HepG2 (cell line): ENCODE data around the gene IFNLR1. TPM values are rescaled to one million over a fixed set of nuclear protein-coding genes. Genes with fewer than 3 reads are reported as not detected.

Experiments used
- ATAC-seq: fragments of 200-7000 bp; cut with Tn5 transposase; 3 replicates; pipeline ENCODE4 v1.9.1; 2020; ENCODE audit warnings: mild to moderate bottlenecking, moderate library complexity
- BruUV-seq: library from RNA; stranded (reverse); fragments of 400-500 nt; replicated peaks from 2 replicates; lab custom pipeline; 2021; lab: Mats Ljungman, UMichigan
- CTCF ChIA-PET: fragments of 300-600 bp; formaldehyde crosslinking; extraction: SDS; loops from one replicate; lab custom pipeline; 2021; ENCODE audit warnings: low total read pairs, inconsistent platforms, low intra/inter-chr PET ratio; lab: Yijun Ruan, JAX
- POLR2A ChIA-PET: fragments of 350-600 bp; sonication (Branson Sonifier 250); formaldehyde crosslinking; loops from one replicate; lab custom pipeline; 2020; ENCODE audit warnings: antibody characterized with exemption, inconsistent platforms; lab: Yijun Ruan, JAX
- DNase-seq: peaks from one replicate; pipeline ENCODE4 v3.0.0-alpha.2; 2015; ENCODE audit warnings: low spot score
- FAIRE-seq: peaks from 3 replicates; lab custom pipeline; 2011; peaks lifted over from hg19 to GRCh38; lab: Jason Lieb, UNC
- H2AFZ ChIP-seq: one replicate; pipeline ENCODE4 v1.6.1; 2011; ENCODE audit warnings: low read length, inconsistent platforms
- H3K27ac ChIP-seq: fragments of 300-600 bp; 3 replicates; pipeline ENCODE4 v1.8.0; 2011; ENCODE audit warnings: mixed run types, mild to moderate bottlenecking, mixed read lengths, low read length, inconsistent platforms; ENCODE audit not compliant: insufficient read depth; ENCODE audit errors: extremely low read length
- H3K27me3 ChIP-seq, 2 experiments: fragments of 200-600 bp in 1 of 2; 2 replicates in 1 of 2; 3 replicates in 1 of 2; pipeline versions ENCODE4 v1.6.0 to v1.8.0; 2011; ENCODE audit warnings: low read length in 2 of 2, mild to moderate bottlenecking in 2 of 2, moderate library complexity in 2 of 2, inconsistent platforms in 1 of 2; ENCODE audit not compliant: insufficient read depth in 2 of 2, control insufficient read depth in 1 of 2
- H3K36me3 ChIP-seq, 2 experiments: fragments of 200-600 bp in 1 of 2; replicated peaks in 1 of 2; 2 replicates in 1 of 2; 3 replicates in 1 of 2; pipeline versions ENCODE4 v1.5.1 to v1.8.0; 2011; ENCODE audit warnings: low read length in 2 of 2, inconsistent platforms in 1 of 2; ENCODE audit not compliant: insufficient read depth in 2 of 2, control insufficient read depth in 1 of 2
- H3K4me1 ChIP-seq: 2 replicates; pipeline ENCODE4 v1.5.1; 2012; ENCODE audit warnings: low read length, inconsistent platforms; ENCODE audit not compliant: insufficient read depth
- H3K4me2 ChIP-seq: 2 replicates; pipeline ENCODE4 v1.6.0; 2011; ENCODE audit warnings: low read depth, low read length, inconsistent platforms
- H3K4me3 ChIP-seq, 3 experiments: fragments of 200-600 bp in 1 of 3; sonication (generic), shearing (Covaris generic) in 1 of 3; replicated peaks in 1 of 3; 2 replicates each; pipeline ENCODE4 v1.5.1; 2011 to 2016; ENCODE audit warnings: low read length in 3 of 3, inconsistent platforms in 2 of 3, low read depth in 2 of 3, mild to moderate bottlenecking in 2 of 3, control low read depth in 1 of 3, mixed read lengths in 1 of 3; ENCODE audit not compliant: insufficient read depth in 1 of 3
- H3K79me2 ChIP-seq: one replicate; pipeline ENCODE4 v1.6.1; 2011; ENCODE audit warnings: low read length, inconsistent platforms; ENCODE audit not compliant: insufficient read depth
- H3K9ac ChIP-seq: 2 replicates; pipeline ENCODE4 v1.6.0; 2011; ENCODE audit warnings: mild to moderate bottlenecking, low read depth, low read length, inconsistent platforms; ENCODE audit not compliant: insufficient read depth
- H3K9me3 ChIP-seq: 2 replicates; pipeline ENCODE4 v1.5.1; 2012; ENCODE audit warnings: mild to moderate bottlenecking, low read length
- H4K20me1 ChIP-seq: 2 replicates; pipeline ENCODE4 v1.6.0; 2011; ENCODE audit warnings: inconsistent platforms, mild to moderate bottlenecking, low read length, moderate library complexity; ENCODE audit not compliant: insufficient read depth
- ATRX ChIP-seq: sonication (generic); formaldehyde crosslinking; IDR thresholded peaks from 2 replicates; pipeline ENCODE4 v1.4.0; 2020; ENCODE audit warnings: missing genetic modification reagents, borderline replicate concordance
- JUNB ChIP-seq: sonication (generic); formaldehyde crosslinking; IDR thresholded peaks from 2 replicates; pipeline ENCODE4 v1.8.0; 2022; ENCODE audit warnings: missing genetic modification reagents, mild to moderate bottlenecking, borderline replicate concordance
- MAFF ChIP-seq: IDR thresholded peaks from 2 replicates; pipeline ENCODE4 v1.6.1; 2011; ENCODE audit warnings: low read depth, low read length, improper control_type of control experiment
- RFXAP ChIP-seq: sonication (generic); formaldehyde crosslinking; IDR thresholded peaks from 2 replicates; pipeline ENCODE4 v1.4.0; 2020; ENCODE audit warnings: missing genetic modification reagents, borderline replicate concordance
- SETDB1 ChIP-seq: sonication (generic); formaldehyde crosslinking; IDR thresholded peaks from 2 replicates; pipeline ENCODE4 v1.5.1; 2020; ENCODE audit warnings: missing genetic modification reagents, mild to moderate bottlenecking, borderline replicate concordance
- ZFP62 ChIP-seq: sonication (generic); formaldehyde crosslinking; IDR thresholded peaks from 2 replicates; pipeline ENCODE4 v1.4.0; 2020; ENCODE audit warnings: missing genetic modification reagents
- ZNF33B ChIP-seq: sonication (generic); formaldehyde crosslinking; IDR thresholded peaks from 2 replicates; pipeline ENCODE4 v1.5.1; 2020; ENCODE audit warnings: mild to moderate bottlenecking, missing genetic modification reagents
- ZNF350 ChIP-seq: sonication (generic); formaldehyde crosslinking; IDR thresholded peaks from 2 replicates; pipeline ENCODE4 v1.4.0; 2020; ENCODE audit warnings: mild to moderate bottlenecking, low read depth, missing genetic modification reagents, borderline replicate concordance
- ZNF367 ChIP-seq: sonication (generic); formaldehyde crosslinking; IDR thresholded peaks from 2 replicates; pipeline ENCODE4 v1.4.0; 2020; ENCODE audit warnings: missing genetic modification reagents, borderline replicate concordance
- ZNF572 ChIP-seq: sonication (generic); formaldehyde crosslinking; IDR thresholded peaks from 2 replicates; pipeline ENCODE4 v1.5.1; 2020; ENCODE audit warnings: mild to moderate bottlenecking, missing genetic modification reagents
- ZNF614 ChIP-seq: IDR thresholded peaks from 2 replicates; pipeline ENCODE4 v1.6.1; 2018; ENCODE audit warnings: missing biosample characterization, missing genetic modification reagents, inconsistent platforms, borderline replicate concordance
- WGBS: methylation state at CpG from one replicate; pipeline ENCODE4 v1.1.6; 2017; ENCODE audit warnings: low lambda C conversion rate; 5-methylcytosine and 5-hydroxymethylcytosine counted together
- in situ Hi-C: cut with HindIII; loops from 2 replicates; pipeline ENCODE4 v1.10.0; 2017; ENCODE audit warnings: low pct_unique_long_range_greater_than_20kb; ENCODE audit not compliant: extremely low pct_ligation_motif_present
- intact Hi-C: fragments of 100-400 bp; cut with micrococcal nuclease; formaldehyde crosslinking; loops from one replicate; pipeline ENCODE4 v1.10.0; 2022; ENCODE audit not compliant: unreplicated experiment
- polyA plus RNA-seq, 8 experiments: library from polyadenylated mRNA; depleted of rRNA in 3 of 8; stranded (reverse) in 7 of 8; unstranded in 1 of 8; fragments of >200 nt; fragmentation: Illumina TruSeq in 4 of 8; extraction: Trizol in 4 of 8; gene quantifications; 2 replicates each; pipeline versions ENCODE4 v1.2.1 to v1.2.3, GENCODE V29; 2011 to 2016; ENCODE audit warnings: low read depth in 4 of 8, missing spikeins in 1 of 8, mixed read lengths in 1 of 8; ENCODE audit not compliant: insufficient read depth in 1 of 8
- total RNA-seq, 5 experiments: library from RNA; depleted of rRNA; stranded (reverse); fragments of >200 nt; fragmentation: Illumina TruSeq; extraction: Trizol; gene quantifications; 2 replicates each; pipeline ENCODE4 v1.2.3, GENCODE V29; 2016; ENCODE audit warnings: low read depth in 1 of 5
- TF ChIP-seq, protein P1 (sequence below): sonication (generic); formaldehyde crosslinking; IDR thresholded peaks from 2 replicates; pipeline ENCODE4 v1.8.1; 2023; ENCODE audit warnings: mild to moderate bottlenecking, missing genetic modification reagents
- TF ChIP-seq, protein P2 (sequence below): sonication (generic); formaldehyde crosslinking; IDR thresholded peaks from 2 replicates; pipeline ENCODE4 v1.9.0; 2021; ENCODE audit warnings: missing genetic modification reagents, mild to moderate bottlenecking, borderline replicate concordance
- TF ChIP-seq, protein P3 (sequence below): IDR thresholded peaks from 2 replicates; pipeline ENCODE4 v1.6.1; 2016; ENCODE audit warnings: low read depth, control low read depth
- TF ChIP-seq, protein P4 (sequence below): fragments of 450-650 bp; IDR thresholded peaks from 2 replicates; pipeline ENCODE4 v1.6.1; 2016
- TF ChIP-seq, protein P5 (sequence below): sonication (generic); formaldehyde crosslinking; IDR thresholded peaks from 2 replicates; pipeline ENCODE4 v1.4.0; 2020; ENCODE audit warnings: low read depth, mild to moderate bottlenecking, missing genetic modification reagents
- TF ChIP-seq, protein P6 (sequence below): sonication (generic); formaldehyde crosslinking; IDR thresholded peaks from 2 replicates; pipeline ENCODE4 v1.4.0; 2020; ENCODE audit warnings: missing genetic modification reagents; ENCODE audit errors: not compliant biosample characterization

Gene IFNLR1
- total and polyA plus RNA-seq, 2 of the 13 experiments (the other 11 are each of a cell fraction or from before 2014, with no cell fraction given): 3.8 to 8.5 TPM

DNA sequence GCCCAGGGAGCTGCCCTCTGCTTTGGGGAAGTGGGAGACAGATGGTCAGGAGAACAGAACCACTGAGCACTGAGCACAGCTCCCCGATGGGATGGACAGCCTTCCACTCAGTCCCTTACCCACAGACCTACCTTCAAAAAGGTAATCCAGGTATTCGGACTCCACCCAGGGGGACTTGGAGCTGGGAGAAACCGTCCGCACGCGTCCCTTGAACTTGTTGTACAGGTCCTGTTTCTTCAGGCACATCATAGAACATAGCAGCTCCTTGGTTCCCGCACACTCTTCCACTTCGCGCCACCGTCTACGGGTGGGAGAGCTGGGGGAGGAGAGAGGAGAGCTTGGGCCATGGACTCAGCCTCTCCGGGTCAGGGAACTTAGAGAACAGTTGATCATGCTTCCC lies 17.8 kb downstream of the IFNLR1 start:
- no peak overlapping the region for H3K4me3 ChIP-seq
- POLR2A ChIA-PET: no interaction called here
- no peak for TF ChIP-seq MAFF
- TF ChIP-seq ZNF572 (CRISPR knock-in tag): no peak
- TF ChIP-seq, protein P1, sequence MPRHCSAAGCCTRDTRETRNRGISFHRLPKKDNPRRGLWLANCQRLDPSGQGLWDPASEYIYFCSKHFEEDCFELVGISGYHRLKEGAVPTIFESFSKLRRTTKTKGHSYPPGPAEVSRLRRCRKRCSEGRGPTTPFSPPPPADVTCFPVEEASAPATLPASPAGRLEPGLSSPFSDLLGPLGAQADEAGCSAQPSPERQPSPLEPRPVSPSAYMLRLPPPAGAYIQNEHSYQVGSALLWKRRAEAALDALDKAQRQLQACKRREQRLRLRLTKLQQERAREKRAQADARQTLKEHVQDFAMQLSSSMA (CRISPR knock-in tag): no peak
- no peak for TF ChIP-seq RFXAP (CRISPR knock-in tag)
- no peak for TF ChIP-seq SETDB1 (CRISPR knock-in tag)
- no peak for TF ChIP-seq ZNF33B
- no peak for TF ChIP-seq ZNF614
- no peak for TF ChIP-seq ZNF350
- TF ChIP-seq, protein P2, sequence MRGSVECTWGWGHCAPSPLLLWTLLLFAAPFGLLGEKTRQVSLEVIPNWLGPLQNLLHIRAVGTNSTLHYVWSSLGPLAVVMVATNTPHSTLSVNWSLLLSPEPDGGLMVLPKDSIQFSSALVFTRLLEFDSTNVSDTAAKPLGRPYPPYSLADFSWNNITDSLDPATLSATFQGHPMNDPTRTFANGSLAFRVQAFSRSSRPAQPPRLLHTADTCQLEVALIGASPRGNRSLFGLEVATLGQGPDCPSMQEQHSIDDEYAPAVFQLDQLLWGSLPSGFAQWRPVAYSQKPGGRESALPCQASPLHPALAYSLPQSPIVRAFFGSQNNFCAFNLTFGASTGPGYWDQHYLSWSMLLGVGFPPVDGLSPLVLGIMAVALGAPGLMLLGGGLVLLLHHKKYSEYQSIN (CRISPR knock-in tag): no peak
- no peak for TF ChIP-seq ATRX (CRISPR knock-in tag)
- TF ChIP-seq ZFP62 (CRISPR knock-in tag): no peak
- TF ChIP-seq, protein P3, sequence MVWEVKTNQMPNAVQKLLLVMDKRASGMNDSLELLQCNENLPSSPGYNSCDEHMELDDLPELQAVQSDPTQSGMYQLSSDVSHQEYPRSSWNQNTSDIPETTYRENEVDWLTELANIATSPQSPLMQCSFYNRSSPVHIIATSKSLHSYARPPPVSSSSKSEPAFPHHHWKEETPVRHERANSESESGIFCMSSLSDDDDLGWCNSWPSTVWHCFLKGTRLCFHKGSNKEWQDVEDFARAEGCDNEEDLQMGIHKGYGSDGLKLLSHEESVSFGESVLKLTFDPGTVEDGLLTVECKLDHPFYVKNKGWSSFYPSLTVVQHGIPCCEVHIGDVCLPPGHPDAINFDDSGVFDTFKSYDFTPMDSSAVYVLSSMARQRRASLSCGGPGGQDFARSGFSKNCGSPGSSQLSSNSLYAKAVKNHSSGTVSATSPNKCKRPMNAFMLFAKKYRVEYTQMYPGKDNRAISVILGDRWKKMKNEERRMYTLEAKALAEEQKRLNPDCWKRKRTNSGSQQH (CRISPR knock-in tag): no peak
- TF ChIP-seq, protein P4, sequence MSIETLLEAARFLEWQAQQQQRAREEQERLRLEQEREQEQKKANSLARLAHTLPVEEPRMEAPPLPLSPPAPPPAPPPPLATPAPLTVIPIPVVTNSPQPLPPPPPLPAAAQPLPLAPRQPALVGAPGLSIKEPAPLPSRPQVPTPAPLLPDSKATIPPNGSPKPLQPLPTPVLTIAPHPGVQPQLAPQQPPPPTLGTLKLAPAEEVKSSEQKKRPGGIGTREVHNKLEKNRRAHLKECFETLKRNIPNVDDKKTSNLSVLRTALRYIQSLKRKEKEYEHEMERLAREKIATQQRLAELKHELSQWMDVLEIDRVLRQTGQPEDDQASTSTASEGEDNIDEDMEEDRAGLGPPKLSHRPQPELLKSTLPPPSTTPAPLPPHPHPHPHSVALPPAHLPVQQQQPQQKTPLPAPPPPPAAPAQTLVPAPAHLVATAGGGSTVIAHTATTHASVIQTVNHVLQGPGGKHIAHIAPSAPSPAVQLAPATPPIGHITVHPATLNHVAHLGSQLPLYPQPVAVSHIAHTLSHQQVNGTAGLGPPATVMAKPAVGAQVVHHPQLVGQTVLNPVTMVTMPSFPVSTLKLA: no peak
- TF ChIP-seq ZNF367 (CRISPR knock-in tag): no peak
- TF ChIP-seq, protein P5, sequence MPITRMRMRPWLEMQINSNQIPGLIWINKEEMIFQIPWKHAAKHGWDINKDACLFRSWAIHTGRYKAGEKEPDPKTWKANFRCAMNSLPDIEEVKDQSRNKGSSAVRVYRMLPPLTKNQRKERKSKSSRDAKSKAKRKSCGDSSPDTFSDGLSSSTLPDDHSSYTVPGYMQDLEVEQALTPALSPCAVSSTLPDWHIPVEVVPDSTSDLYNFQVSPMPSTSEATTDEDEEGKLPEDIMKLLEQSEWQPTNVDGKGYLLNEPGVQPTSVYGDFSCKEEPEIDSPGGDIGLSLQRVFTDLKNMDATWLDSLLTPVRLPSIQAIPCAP (CRISPR knock-in tag): no peak
- TF ChIP-seq JUNB (CRISPR knock-in tag): no peak
- TF ChIP-seq, protein P6, sequence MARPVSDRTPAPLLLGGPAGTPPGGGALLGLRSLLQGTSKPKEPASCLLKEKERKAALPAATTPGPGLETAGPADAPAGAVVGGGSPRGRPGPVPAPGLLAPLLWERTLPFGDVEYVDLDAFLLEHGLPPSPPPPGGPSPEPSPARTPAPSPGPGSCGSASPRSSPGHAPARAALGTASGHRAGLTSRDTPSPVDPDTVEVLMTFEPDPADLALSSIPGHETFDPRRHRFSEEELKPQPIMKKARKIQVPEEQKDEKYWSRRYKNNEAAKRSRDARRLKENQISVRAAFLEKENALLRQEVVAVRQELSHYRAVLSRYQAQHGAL (CRISPR knock-in tag): no peak
- TF ChIP-seq, all 625 proteins: peak for 0
- no peak overlapping the region for H3K27ac ChIP-seq
- no peak overlapping the region for H2AFZ ChIP-seq
- H3K4me1 ChIP-seq: peaks cover 21% of the 10 kb centered on the region
- no peak for DNase-seq
- in situ Hi-C loops (no loop called here), intact Hi-C loops (no loop called here)
- H3K36me3 ChIP-seq: peaks cover 0 to 21% of the 10 kb centered on the region in 2 experiments; a peak in 3 of 5 replicates
- FAIRE-seq: no peak
- no peak overlapping the region for H3K9ac ChIP-seq
- BruUV-seq: no TSS peak
- no peaks in the 10 kb centered on the region for H3K9me3 ChIP-seq
- H3K4me2 ChIP-seq: no peak overlapping the region
- 98% methylated on average over 11 of the region's 12 CpGs for WGBS
- CTCF ChIA-PET: no interaction called here
- H4K20me1 ChIP-seq: no peaks in the 10 kb centered on the region
- no peak for ATAC-seq
- no peaks in the 10 kb centered on the region for H3K27me3 ChIP-seq
- no peaks in the 10 kb centered on the region for H3K79me2 ChIP-seq
